GM06990 (cell line): ENCODE results near the gene OVCA2.

Experiments
- DNase-seq: peaks from one replicate; pipeline ENCODE4 v3.0.0-alpha.2; 2011; ENCODE audit not compliant: insufficient read length; ENCODE audit errors: extremely low read depth
- H3K27me3 ChIP-seq: replicated peaks from 2 replicates; pipeline ENCODE4 v1.6.0; 2011; ENCODE audit warnings: low read length; ENCODE audit not compliant: control insufficient read depth, insufficient read depth
- H3K36me3 ChIP-seq: 2 replicates; pipeline ENCODE4 v1.5.1; 2011; ENCODE audit warnings: low read length; ENCODE audit not compliant: control insufficient read depth, insufficient read depth
- H3K4me3 ChIP-seq: replicated peaks from 2 replicates; pipeline ENCODE4 v1.5.1; 2011; ENCODE audit warnings: low read depth, mild to moderate bottlenecking, control low read depth, low read length
- TF ChIP-seq, protein P1 (sequence below): IDR thresholded peaks from 2 replicates; pipeline ENCODE4 v1.5.1; 2011; ENCODE audit warnings: low read length, control low read depth, mild to moderate bottlenecking, inconsistent platforms; ENCODE audit not compliant: insufficient read depth, poor library complexity, severe bottlenecking

Gene OVCA2

DNA sequence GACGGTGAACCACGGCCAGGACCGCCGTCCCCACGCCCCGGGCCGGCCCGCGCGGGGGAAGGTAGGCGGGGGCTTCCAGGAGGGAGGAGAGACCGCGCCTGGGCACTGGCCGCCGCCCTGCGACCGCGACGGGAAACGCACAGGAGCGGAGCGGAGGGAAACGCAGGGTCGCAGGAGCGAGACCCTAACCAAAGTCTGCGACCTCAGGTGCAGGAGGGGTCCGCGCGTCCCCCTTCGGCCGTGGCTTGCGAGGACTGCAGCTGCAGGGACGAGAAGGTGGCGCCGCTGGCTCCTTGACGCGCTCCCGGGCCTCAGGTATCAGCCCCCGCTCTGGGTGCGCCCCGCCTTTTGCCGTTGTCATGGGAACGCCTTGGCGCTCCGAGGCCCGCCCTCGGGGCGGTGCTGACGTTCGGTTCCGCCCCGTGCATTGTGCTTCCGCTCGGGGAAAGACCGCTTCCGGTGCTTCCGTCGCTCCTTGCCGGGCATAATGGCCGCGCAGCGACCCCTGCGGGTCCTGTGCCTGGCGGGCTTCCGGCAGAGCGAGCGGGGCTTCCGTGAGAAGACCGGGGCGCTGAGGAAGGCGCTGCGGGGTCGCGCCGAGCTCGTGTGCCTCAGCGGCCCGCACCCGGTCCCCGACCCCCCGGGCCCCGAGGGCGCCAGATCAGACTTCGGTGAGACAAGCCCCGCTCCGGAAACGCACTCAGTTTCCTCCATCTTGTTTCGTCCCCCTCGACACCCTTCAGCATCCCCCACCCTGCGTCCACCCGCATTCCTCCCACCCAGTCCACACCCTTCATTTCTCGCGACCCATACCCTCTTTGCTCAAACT is at the start of gene OVCA2:
Gene OVCA2 (plus strand): TSS at position 462 of the 829 bp plus-strand sequence. CDS start 26 bp downstream, at position 488.
- H3K4me3 ChIP-seq = peak within 1 kb of the TSS; percentile 92
- H3K36me3 ChIP-seq = peaks cover 13% of the 10 kb centered on the region
- TF ChIP-seq, protein P1, sequence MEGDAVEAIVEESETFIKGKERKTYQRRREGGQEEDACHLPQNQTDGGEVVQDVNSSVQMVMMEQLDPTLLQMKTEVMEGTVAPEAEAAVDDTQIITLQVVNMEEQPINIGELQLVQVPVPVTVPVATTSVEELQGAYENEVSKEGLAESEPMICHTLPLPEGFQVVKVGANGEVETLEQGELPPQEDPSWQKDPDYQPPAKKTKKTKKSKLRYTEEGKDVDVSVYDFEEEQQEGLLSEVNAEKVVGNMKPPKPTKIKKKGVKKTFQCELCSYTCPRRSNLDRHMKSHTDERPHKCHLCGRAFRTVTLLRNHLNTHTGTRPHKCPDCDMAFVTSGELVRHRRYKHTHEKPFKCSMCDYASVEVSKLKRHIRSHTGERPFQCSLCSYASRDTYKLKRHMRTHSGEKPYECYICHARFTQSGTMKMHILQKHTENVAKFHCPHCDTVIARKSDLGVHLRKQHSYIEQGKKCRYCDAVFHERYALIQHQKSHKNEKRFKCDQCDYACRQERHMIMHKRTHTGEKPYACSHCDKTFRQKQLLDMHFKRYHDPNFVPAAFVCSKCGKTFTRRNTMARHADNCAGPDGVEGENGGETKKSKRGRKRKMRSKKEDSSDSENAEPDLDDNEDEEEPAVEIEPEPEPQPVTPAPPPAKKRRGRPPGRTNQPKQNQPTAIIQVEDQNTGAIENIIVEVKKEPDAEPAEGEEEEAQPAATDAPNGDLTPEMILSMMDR = peak; percentile 53
- H3K27me3 ChIP-seq = no peaks in the 10 kb centered on the region
- peak; percentile 97 for DNase-seq

DNA sequence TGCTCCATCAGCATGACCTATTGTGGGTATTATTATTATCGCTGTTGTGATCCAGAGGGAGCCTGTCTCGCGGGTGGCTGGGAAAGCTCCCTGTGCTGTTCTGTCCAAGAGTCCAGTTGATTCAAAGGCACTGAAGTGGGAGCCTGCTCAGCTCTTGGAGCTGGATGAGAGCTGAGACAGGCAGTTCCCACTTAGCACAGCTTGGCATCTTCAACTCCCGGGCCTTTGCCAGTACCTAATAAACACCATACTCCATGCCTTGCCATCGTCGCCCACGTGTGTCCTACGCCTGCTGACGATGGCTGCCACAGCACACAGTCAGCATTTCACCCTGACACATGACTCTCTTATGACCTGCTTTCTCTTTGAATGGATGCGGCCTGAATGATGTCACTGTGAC is 49.3 kb upstream of the OVCA2 start:
- H3K4me3 ChIP-seq = no peak overlapping the region
- DNase-seq = no peak

DNA sequence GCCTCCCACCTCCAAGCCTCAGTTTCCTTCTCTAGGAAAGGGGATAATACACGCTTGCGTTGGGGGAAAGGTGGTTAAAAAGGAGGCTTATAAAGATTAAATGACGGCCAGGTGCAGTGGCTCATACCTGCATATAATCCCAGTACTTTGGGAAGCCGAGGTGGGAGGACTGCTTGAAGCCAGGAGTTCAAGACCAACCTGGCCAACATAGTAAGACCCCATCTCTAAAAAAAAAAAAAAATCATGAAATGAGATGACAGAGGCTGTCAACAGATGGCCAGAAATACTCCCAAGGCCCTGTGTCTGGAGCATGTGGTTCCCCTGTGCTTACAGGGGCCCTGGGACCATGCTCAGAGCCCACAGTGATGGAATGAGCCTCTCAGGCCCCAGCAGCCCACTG is 47.1 kb upstream of the OVCA2 start:
- no peak for DNase-seq
- Histone ChIP-seq H3K4me3 (no peak overlapping the region), H3K27me3 (peaks cover 4% of the 10 kb centered on the region), H3K36me3 (no peaks in the 10 kb centered on the region)
- TF ChIP-seq, protein P1 = no peak

More for the DNA sequence above, 49.3 kb upstream of the OVCA2 start:
- TF ChIP-seq, protein P1 = no peak
- Histone ChIP-seq H3K36me3 (no peaks in the 10 kb centered on the region), H3K27me3 (peaks cover 4% of the 10 kb centered on the region)

DNA sequence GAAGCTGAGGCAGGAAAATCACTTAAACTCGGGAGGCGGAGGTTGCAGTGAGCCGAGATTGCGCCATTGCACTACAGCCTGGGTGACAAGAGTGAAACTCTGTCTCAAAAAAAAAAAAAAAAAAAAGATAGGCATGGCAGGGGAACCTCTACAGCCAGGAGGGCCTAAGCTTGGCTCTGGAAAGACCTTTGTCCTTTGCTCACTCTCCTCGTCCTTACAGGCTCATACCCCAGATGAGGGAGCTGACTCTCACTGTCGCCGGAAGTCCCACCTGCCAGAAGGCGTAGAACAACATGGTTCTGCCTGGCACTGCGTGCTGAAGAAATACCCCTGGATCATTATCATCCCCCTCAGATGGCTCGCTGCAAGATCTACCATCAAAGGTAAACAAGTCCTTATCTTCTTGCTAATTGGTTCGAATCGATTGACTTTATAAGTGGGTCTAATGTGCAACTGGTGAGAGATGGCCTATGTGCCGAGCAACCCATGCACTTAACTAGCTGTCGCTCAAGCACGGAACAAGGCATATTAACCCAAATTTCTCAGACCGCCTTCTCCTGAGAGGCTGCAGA is 46.4 kb upstream of the OVCA2 start:
- Histone ChIP-seq H3K36me3 (no peaks in the 10 kb centered on the region), H3K27me3 (peaks cover 4% of the 10 kb centered on the region), H3K4me3 (no peak overlapping the region)
- TF ChIP-seq, protein P1 = no peak
- no peak for DNase-seq

DNA sequence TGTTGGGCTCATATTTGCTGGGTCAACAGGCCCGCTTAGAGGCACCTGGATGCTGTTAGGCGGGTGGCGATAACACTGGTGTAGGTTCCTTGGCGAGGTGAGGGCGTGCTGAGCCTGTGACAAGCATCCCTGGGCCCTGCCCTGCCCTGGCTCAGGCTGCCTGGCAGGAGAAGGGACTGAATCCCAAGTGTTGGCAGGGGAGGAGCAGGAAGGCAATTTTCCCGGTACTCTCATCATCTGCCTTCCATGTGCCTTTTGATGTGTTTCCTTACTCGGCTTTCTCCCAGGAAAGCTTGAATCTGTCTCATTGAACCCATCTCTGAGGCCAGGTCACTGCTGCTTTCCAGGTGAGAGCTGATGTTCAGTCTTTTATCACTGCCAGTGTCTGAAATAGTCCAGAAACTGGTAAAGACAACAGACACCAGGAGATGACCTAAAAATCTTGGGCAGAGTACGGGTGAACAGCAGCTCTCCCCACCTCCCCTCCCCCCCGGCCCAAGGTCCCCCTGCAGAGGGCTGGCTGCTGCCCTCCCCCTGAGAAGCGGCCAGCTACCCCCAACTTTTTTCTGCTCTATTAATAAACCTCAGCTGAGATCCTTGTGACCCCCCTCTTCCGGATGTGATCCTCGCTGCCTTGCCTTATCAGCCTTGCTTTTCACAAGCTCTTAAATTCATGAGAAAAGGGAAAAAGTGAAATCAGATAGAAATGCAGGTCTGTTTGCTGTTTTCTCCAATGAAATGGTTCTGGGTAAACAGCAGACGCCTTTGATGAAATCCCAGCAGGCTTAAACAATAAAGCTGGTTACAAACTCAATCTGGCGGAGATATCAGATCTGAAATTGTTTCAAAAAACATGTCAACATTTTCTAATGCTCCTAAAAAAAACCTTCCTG is 45.7 kb upstream of the OVCA2 start:
- no peak overlapping the region for H3K4me3 ChIP-seq
- no peak for DNase-seq
- TF ChIP-seq, protein P1 = no peak

More for the DNA sequence above, 45.7 kb upstream of the OVCA2 start:
- peaks cover 4% of the 10 kb centered on the region for H3K27me3 ChIP-seq
- no peaks in the 10 kb centered on the region for H3K36me3 ChIP-seq
